Natural killer cell (primary cell): ENCODE measurements around the gene KDM5A. TPM values are rescaled to one million over a fixed set of nuclear protein-coding genes. Genes with fewer than 3 reads are reported as not detected.

Experiments
- ATAC-seq, 3 donors: fragments of 150-1000 bp in 2 of 3; fragments of 200-7000 bp in 1 of 3; cut with Tn5 transposase; 1 replicate in 1 of 3; 2 replicates in 2 of 3; pipeline ENCODE4 v1.10.0; 2021; ENCODE audit warnings: mild to moderate bottlenecking in 2 of 3, moderate library complexity in 2 of 3
- DNase-seq, 2 donors: peaks; one replicate each; pipeline versions ENCODE4 v3.0.0 to v3.0.0-alpha.2; 2013 to 2021; ENCODE audit warnings: mixed read lengths in 1 of 2
- H3K27ac ChIP-seq: one replicate; pipeline ENCODE4 v1.5.1; 2013; ENCODE audit warnings: mild to moderate bottlenecking, low read length
- H3K27me3 ChIP-seq: one replicate; pipeline ENCODE4 v1.6.1; 2013; ENCODE audit warnings: low read length; ENCODE audit not compliant: control insufficient read depth, insufficient read depth
- H3K36me3 ChIP-seq: one replicate; pipeline ENCODE4 v1.6.1; 2013; ENCODE audit warnings: low read length; ENCODE audit not compliant: control insufficient read depth, insufficient read depth
- H3K4me1 ChIP-seq: one replicate; pipeline ENCODE4 v1.6.1; 2013; ENCODE audit warnings: low read length; ENCODE audit not compliant: control insufficient read depth, insufficient read depth
- H3K4me3 ChIP-seq: one replicate; pipeline ENCODE4 v1.5.1; 2013; ENCODE audit warnings: low read length
- H3K9me3 ChIP-seq: one replicate; pipeline ENCODE4 v1.6.1; 2013; ENCODE audit warnings: low read length; ENCODE audit not compliant: control insufficient read depth, insufficient read depth
- H3K27ac Mint-ChIP-seq, 2 donors: one replicate each; pipeline ENCODE4 v1.8.0; 2022; ENCODE audit warnings: mild to moderate bottlenecking in 2 of 2, mixed read lengths in 2 of 2, moderate library complexity in 1 of 2
- H3K27me3 Mint-ChIP-seq, 2 donors: one replicate each; pipeline ENCODE4 v1.8.0; 2022; ENCODE audit warnings: low read depth in 2 of 2, mixed read lengths in 2 of 2
- H3K36me3 Mint-ChIP-seq: one replicate; pipeline ENCODE4 v1.8.0; 2022; ENCODE audit warnings: mixed read lengths
- H3K4me1 Mint-ChIP-seq, 2 donors: one replicate each; pipeline ENCODE4 v1.8.0; 2022; ENCODE audit warnings: mixed read lengths in 2 of 2
- H3K4me3 Mint-ChIP-seq: one replicate; pipeline ENCODE4 v1.8.0; 2022; ENCODE audit warnings: mild to moderate bottlenecking, moderate library complexity, mixed read lengths
- H3K9me3 Mint-ChIP-seq, 2 donors: one replicate each; pipeline ENCODE4 v1.8.0; 2022; ENCODE audit warnings: mixed read lengths in 2 of 2
- WGBS: methylation state at CpG from one replicate; pipeline ENCODE4 v1.1.7; 2013; ENCODE audit warnings: missing lambda C conversion rate; ENCODE audit not compliant: insufficient coverage; 5-methylcytosine and 5-hydroxymethylcytosine counted together
- intact Hi-C: fragments of 100-400 bp; cut with micrococcal nuclease; formaldehyde crosslinking; loops from one replicate; pipeline ENCODE4 v1.14.2; 2022
- total RNA-seq, 4 donors: library from RNA; stranded (reverse); fragments of 120-200 nt in 1 of 4; gene quantifications; one replicate each; pipeline versions ENCODE4 v1.2.3 to v1.2.4, GENCODE V29; 2013 to 2022
- TF ChIP-seq, protein P1 (sequence below): fragments of 200-600 bp; IDR thresholded peaks from one replicate; pipeline ENCODE4 v1.8.0; 2022; ENCODE audit warnings: antibody characterized with exemption

KDM5A gene
- total RNA-seq, 3 donors from 2014 or later (not counting 1 experiment from before 2014, with no cell fraction given): 175 to 194 (median 184) TPM

DNA sequence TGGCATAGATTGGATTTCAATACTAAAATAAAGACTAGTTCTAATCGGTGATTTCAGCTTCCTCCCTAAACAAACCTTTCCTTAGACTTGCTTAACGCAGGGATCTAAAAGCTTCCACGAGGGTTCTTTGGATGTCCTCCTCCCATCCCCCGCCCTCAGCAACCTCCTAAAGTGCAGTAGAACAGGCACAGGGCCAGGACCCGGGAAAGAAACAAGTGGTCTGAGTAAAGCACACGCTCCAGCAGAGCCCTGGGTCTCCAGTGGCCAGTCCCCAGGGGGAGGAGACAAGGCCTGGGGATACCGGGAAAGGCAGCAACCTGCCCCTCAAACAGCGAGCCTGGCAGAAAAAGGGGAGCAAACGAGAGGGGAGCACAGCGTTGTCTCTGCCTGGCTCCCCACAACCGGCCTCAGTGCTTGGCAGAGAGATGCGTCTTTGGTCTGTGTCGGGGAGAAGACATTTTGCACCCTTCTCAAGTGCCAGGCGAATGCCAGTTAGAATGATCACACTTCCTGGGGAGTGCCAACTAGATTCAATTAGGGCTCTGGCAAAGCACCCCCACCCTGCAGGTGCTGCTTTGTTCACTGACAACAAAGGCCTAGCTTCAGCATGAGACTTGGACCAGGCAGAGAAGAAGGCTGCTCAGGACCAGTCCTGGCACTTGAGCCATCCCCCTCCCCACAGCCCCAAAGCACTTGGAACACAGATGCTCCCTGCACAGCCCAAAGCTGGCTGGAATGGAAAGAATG is 158.0 kb downstream of the KDM5A start:
- no peak overlapping the region for H3K27ac ChIP-seq
- peaks cover 3% of the 10 kb centered on the region for H3K36me3 Mint-ChIP-seq
- no peak overlapping the region for H3K4me3 ChIP-seq
- ATAC-seq: no peak
- intact Hi-C loops: no loop called here
- peaks cover 3% of the 10 kb centered on the region in 2 donors for H3K9me3 Mint-ChIP-seq
- H3K27ac Mint-ChIP-seq: no peak overlapping the region
- no peaks in the 10 kb centered on the region for H3K27me3 ChIP-seq
- H3K4me1 ChIP-seq: no peaks in the 10 kb centered on the region
- H3K9me3 ChIP-seq: peaks cover 6% of the 10 kb centered on the region
- no peaks in the 10 kb centered on the region for H3K36me3 ChIP-seq
- no peaks in the 10 kb centered on the region for H3K4me1 Mint-ChIP-seq
- WGBS: 80% methylated on average over 14 of the region's 14 CpGs
- TF ChIP-seq, protein P1, sequence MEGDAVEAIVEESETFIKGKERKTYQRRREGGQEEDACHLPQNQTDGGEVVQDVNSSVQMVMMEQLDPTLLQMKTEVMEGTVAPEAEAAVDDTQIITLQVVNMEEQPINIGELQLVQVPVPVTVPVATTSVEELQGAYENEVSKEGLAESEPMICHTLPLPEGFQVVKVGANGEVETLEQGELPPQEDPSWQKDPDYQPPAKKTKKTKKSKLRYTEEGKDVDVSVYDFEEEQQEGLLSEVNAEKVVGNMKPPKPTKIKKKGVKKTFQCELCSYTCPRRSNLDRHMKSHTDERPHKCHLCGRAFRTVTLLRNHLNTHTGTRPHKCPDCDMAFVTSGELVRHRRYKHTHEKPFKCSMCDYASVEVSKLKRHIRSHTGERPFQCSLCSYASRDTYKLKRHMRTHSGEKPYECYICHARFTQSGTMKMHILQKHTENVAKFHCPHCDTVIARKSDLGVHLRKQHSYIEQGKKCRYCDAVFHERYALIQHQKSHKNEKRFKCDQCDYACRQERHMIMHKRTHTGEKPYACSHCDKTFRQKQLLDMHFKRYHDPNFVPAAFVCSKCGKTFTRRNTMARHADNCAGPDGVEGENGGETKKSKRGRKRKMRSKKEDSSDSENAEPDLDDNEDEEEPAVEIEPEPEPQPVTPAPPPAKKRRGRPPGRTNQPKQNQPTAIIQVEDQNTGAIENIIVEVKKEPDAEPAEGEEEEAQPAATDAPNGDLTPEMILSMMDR: no peak
- DNase-seq: no peak
- peaks cover 9 to 16% of the 10 kb centered on the region in 2 donors for H3K27me3 Mint-ChIP-seq
- no peak overlapping the region for H3K4me3 Mint-ChIP-seq

Other genes starting within 250 kb of the KDM5A start
- gene SLC6A12, start 175.2 kb downstream of the KDM5A start, total RNA-seq: under 1 TPM in 2 of 3 donors, not detected in 1; 0.54 to 0.70 TPM
- gene SLC6A13, start 126.5 kb downstream of the KDM5A start, total RNA-seq: 1 to 10 TPM in 1 of 3 donors, under 1 TPM in 1, not detected in 1; 0.79 to 2.2 TPM
- gene CCDC77, start 12.3 kb upstream of the KDM5A start, total RNA-seq: 10 to 100 TPM; 10.9 to 18.5 (median 15.1) TPM
- 1 to 10 TPM in 1 of 3 donors, under 1 TPM in 1, not detected in 1; 0.93 to 4.2 TPM for gene B4GALNT3, start 70.6 kb upstream of the KDM5A start, total RNA-seq